Measurements from ENCODE around the gene LMO7.

GRCh38 chr13:75803164-75803611 is 167.1 kb downstream of the LMO7 start:
- TF ChIP-seq MXI1 (IDR thresholded peaks at IDR 0.05; ENCODE audit: borderline replicate concordance, low read depth, low read length) (no peak), BHLHE40 (IDR thresholded peaks at IDR 0.05; ENCODE audit: low read depth, low read length) (no peak), CTCF (conservative IDR thresholded peaks at IDR 0.05; ENCODE audit: low read depth, low read length) (no peak), RCOR1 (IDR thresholded peaks at IDR 0.05; ENCODE audit: insufficient replicate concordance, low read length) (no peak), SMC3 (IDR thresholded peaks at IDR 0.05; ENCODE audit: low read depth, low read length) (no peak), MAFK (IDR thresholded peaks at IDR 0.05; ENCODE audit: low read depth, low read length) (no peak)
